HepG2 (cell line): ENCODE data around the gene CPO. TPM values are rescaled to one million over a fixed set of nuclear protein-coding genes. Genes with fewer than 3 reads are reported as not detected.
A peak's percentile ranks its signal among the peaks of the same experiment; 100 is the strongest.

Experiments
- ATAC-seq: fragments of 200-7000 bp; cut with Tn5 transposase; 3 replicates; pipeline ENCODE4 v1.9.1; 2020; ENCODE audit warnings: mild to moderate bottlenecking, moderate library complexity
- BruUV-seq: library from RNA; stranded (reverse); fragments of 400-500 nt; replicated peaks from 2 replicates; lab custom pipeline; 2021; lab: Mats Ljungman, UMichigan
- CTCF ChIA-PET: fragments of 300-600 bp; formaldehyde crosslinking; extraction: SDS; loops from one replicate; lab custom pipeline; 2021; ENCODE audit warnings: low total read pairs, inconsistent platforms, low intra/inter-chr PET ratio; lab: Yijun Ruan, JAX
- POLR2A ChIA-PET: fragments of 350-600 bp; sonication (Branson Sonifier 250); formaldehyde crosslinking; loops from one replicate; lab custom pipeline; 2020; ENCODE audit warnings: antibody characterized with exemption, inconsistent platforms; lab: Yijun Ruan, JAX
- DNase-seq: peaks from one replicate; pipeline ENCODE4 v3.0.0-alpha.2; 2015; ENCODE audit warnings: low spot score
- FAIRE-seq: peaks from 3 replicates; lab custom pipeline; 2011; peaks lifted over from hg19 to GRCh38; lab: Jason Lieb, UNC
- H2AFZ ChIP-seq: one replicate; pipeline ENCODE4 v1.6.1; 2011; ENCODE audit warnings: low read length, inconsistent platforms
- H3K27ac ChIP-seq: fragments of 300-600 bp; 3 replicates; pipeline ENCODE4 v1.8.0; 2011; ENCODE audit warnings: mixed run types, mild to moderate bottlenecking, mixed read lengths, low read length, inconsistent platforms; ENCODE audit not compliant: insufficient read depth; ENCODE audit errors: extremely low read length
- H3K27me3 ChIP-seq, 2 experiments: fragments of 200-600 bp in 1 of 2; 2 replicates in 1 of 2; 3 replicates in 1 of 2; pipeline versions ENCODE4 v1.6.0 to v1.8.0; 2011; ENCODE audit warnings: low read length in 2 of 2, mild to moderate bottlenecking in 2 of 2, moderate library complexity in 2 of 2, inconsistent platforms in 1 of 2; ENCODE audit not compliant: insufficient read depth in 2 of 2, control insufficient read depth in 1 of 2
- H3K36me3 ChIP-seq, 2 experiments: fragments of 200-600 bp in 1 of 2; replicated peaks in 1 of 2; 2 replicates in 1 of 2; 3 replicates in 1 of 2; pipeline versions ENCODE4 v1.5.1 to v1.8.0; 2011; ENCODE audit warnings: low read length in 2 of 2, inconsistent platforms in 1 of 2; ENCODE audit not compliant: insufficient read depth in 2 of 2, control insufficient read depth in 1 of 2
- H3K4me1 ChIP-seq: 2 replicates; pipeline ENCODE4 v1.5.1; 2012; ENCODE audit warnings: low read length, inconsistent platforms; ENCODE audit not compliant: insufficient read depth
- H3K4me2 ChIP-seq: 2 replicates; pipeline ENCODE4 v1.6.0; 2011; ENCODE audit warnings: low read depth, low read length, inconsistent platforms
- H3K4me3 ChIP-seq, 3 experiments: fragments of 200-600 bp in 1 of 3; sonication (generic), shearing (Covaris generic) in 1 of 3; replicated peaks in 1 of 3; 2 replicates each; pipeline ENCODE4 v1.5.1; 2011 to 2016; ENCODE audit warnings: low read length in 3 of 3, inconsistent platforms in 2 of 3, low read depth in 2 of 3, mild to moderate bottlenecking in 2 of 3, control low read depth in 1 of 3, mixed read lengths in 1 of 3; ENCODE audit not compliant: insufficient read depth in 1 of 3
- H3K79me2 ChIP-seq: one replicate; pipeline ENCODE4 v1.6.1; 2011; ENCODE audit warnings: low read length, inconsistent platforms; ENCODE audit not compliant: insufficient read depth
- H3K9ac ChIP-seq: 2 replicates; pipeline ENCODE4 v1.6.0; 2011; ENCODE audit warnings: mild to moderate bottlenecking, low read depth, low read length, inconsistent platforms; ENCODE audit not compliant: insufficient read depth
- H3K9me3 ChIP-seq: 2 replicates; pipeline ENCODE4 v1.5.1; 2012; ENCODE audit warnings: mild to moderate bottlenecking, low read length
- H4K20me1 ChIP-seq: 2 replicates; pipeline ENCODE4 v1.6.0; 2011; ENCODE audit warnings: inconsistent platforms, mild to moderate bottlenecking, low read length, moderate library complexity; ENCODE audit not compliant: insufficient read depth
- CHD4 ChIP-seq: fragments of 200-600 bp; sonication (generic); IDR thresholded peaks from 2 replicates; pipeline ENCODE4 v1.7.0; 2017; ENCODE audit warnings: mild to moderate bottlenecking, low read length, borderline replicate concordance
- MAFF ChIP-seq: IDR thresholded peaks from 2 replicates; pipeline ENCODE4 v1.6.1; 2011; ENCODE audit warnings: low read depth, low read length, improper control_type of control experiment
- MAFK ChIP-seq, 2 experiments: IDR thresholded peaks in 1 of 2; conservative IDR thresholded peaks in 1 of 2; 2 replicates each; pipeline ENCODE4 v1.6.1; 2011; ENCODE audit warnings: improper control_type of control experiment in 2 of 2, low read length in 2 of 2
- SMAD1 ChIP-seq: sonication (generic); formaldehyde crosslinking; IDR thresholded peaks from 2 replicates; pipeline ENCODE4 v1.4.0; 2020; ENCODE audit warnings: missing genetic modification reagents, low read depth, mild to moderate bottlenecking, borderline replicate concordance
- ZFP37 ChIP-seq: sonication (generic); formaldehyde crosslinking; IDR thresholded peaks from 2 replicates; pipeline ENCODE4 v1.4.0; 2020; ENCODE audit warnings: missing genetic modification reagents, borderline replicate concordance
- ZNF296 ChIP-seq: sonication (generic); formaldehyde crosslinking; conservative IDR thresholded peaks from 2 replicates; pipeline ENCODE4 v1.5.0; 2020; ENCODE audit warnings: mild to moderate bottlenecking, missing genetic modification reagents
- ZNF614 ChIP-seq: IDR thresholded peaks from 2 replicates; pipeline ENCODE4 v1.6.1; 2018; ENCODE audit warnings: missing biosample characterization, missing genetic modification reagents, inconsistent platforms, borderline replicate concordance
- ZNF878 ChIP-seq: sonication (generic); formaldehyde crosslinking; IDR thresholded peaks from 2 replicates; pipeline ENCODE4 v1.8.1; 2023; ENCODE audit warnings: mild to moderate bottlenecking, missing genetic modification reagents, moderate library complexity
- WGBS: methylation state at CpG from one replicate; pipeline ENCODE4 v1.1.6; 2017; ENCODE audit warnings: low lambda C conversion rate; 5-methylcytosine and 5-hydroxymethylcytosine counted together
- in situ Hi-C: cut with HindIII; loops from 2 replicates; pipeline ENCODE4 v1.10.0; 2017; ENCODE audit warnings: low pct_unique_long_range_greater_than_20kb; ENCODE audit not compliant: extremely low pct_ligation_motif_present
- intact Hi-C: fragments of 100-400 bp; cut with micrococcal nuclease; formaldehyde crosslinking; loops from one replicate; pipeline ENCODE4 v1.10.0; 2022; ENCODE audit not compliant: unreplicated experiment
- polyA plus RNA-seq, 8 experiments: library from polyadenylated mRNA; depleted of rRNA in 3 of 8; stranded (reverse) in 7 of 8; unstranded in 1 of 8; fragments of >200 nt; fragmentation: Illumina TruSeq in 4 of 8; extraction: Trizol in 4 of 8; gene quantifications; 2 replicates each; pipeline versions ENCODE4 v1.2.1 to v1.2.3, GENCODE V29; 2011 to 2016; ENCODE audit warnings: low read depth in 4 of 8, missing spikeins in 1 of 8, mixed read lengths in 1 of 8; ENCODE audit not compliant: insufficient read depth in 1 of 8
- total RNA-seq, 5 experiments: library from RNA; depleted of rRNA; stranded (reverse); fragments of >200 nt; fragmentation: Illumina TruSeq; extraction: Trizol; gene quantifications; 2 replicates each; pipeline ENCODE4 v1.2.3, GENCODE V29; 2016; ENCODE audit warnings: low read depth in 1 of 5
- TF ChIP-seq, protein P1 (sequence below): sonication (generic); formaldehyde crosslinking; IDR thresholded peaks from 2 replicates; pipeline ENCODE4 v1.5.1; 2020; ENCODE audit warnings: missing genetic modification reagents, mild to moderate bottlenecking, borderline replicate concordance

Gene CPO
- total and polyA plus RNA-seq, 2 of the 13 experiments (the other 11 are each of a cell fraction or from before 2014, with no cell fraction given) = 0.07 TPM; not detected in 1

DNA sequence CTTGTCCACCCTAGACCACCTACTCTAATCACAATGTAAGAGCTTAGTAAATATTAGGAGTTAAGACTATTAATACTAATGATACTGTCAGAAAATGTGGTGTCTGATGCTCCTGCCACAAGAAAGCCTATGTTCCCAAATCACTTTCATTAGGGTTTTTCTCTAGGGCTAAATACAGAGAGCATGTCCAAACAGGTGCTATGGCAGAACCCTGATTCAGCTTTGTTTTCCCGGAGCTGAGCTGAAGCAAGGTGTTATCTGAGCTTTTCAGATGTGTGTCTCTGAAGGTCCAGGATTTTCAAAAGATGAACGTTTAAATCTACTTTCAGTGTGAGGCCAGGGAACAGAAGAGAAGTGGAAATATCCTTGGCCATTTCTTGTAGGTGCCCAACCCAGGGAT lies 40.6 kb downstream of the CPO start:
- Histone ChIP-seq H3K27ac (no peak overlapping the region), H3K27me3 (peaks cover 0 to 6% of the 10 kb centered on the region in 2 experiments; a peak in 1 of 5 replicates), H3K36me3 (no peaks in the 10 kb centered on the region), H4K20me1 (no peaks in the 10 kb centered on the region), H3K4me2 (no peak overlapping the region), H3K9ac (no peak overlapping the region), H3K4me1 (no peaks in the 10 kb centered on the region), H3K79me2 (no peaks in the 10 kb centered on the region), H3K9me3 (peaks cover 8% of the 10 kb centered on the region), H2AFZ (no peak overlapping the region), H3K4me3 (no peak overlapping the region)
- FAIRE-seq (no peak), ATAC-seq (no peak), DNase-seq (no peak)
- TF ChIP-seq, protein P1, sequence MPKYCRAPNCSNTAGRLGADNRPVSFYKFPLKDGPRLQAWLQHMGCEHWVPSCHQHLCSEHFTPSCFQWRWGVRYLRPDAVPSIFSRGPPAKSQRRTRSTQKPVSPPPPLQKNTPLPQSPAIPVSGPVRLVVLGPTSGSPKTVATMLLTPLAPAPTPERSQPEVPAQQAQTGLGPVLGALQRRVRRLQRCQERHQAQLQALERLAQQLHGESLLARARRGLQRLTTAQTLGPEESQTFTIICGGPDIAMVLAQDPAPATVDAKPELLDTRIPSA (CRISPR knock-in tag) = no peak
- no peak for TF ChIP-seq ZNF614 (CRISPR knock-in tag)
- ChIA-PET CTCF (no interaction called here), POLR2A (no interaction called here)
- WGBS = 0% methylated on average over 2 of the region's 2 CpGs
- BruUV-seq = no TSS peak
- in situ Hi-C loops = loop anchor here (5.0 to 10.0 kb wide), 2 partner anchors 285 to 492 kb away; no protein-coding TSS in a partner anchor
- intact Hi-C loops = loop anchor here (10.0 kb wide), 1 partner anchor 185 kb away; the partner anchor contains the start of gene KLF7

DNA sequence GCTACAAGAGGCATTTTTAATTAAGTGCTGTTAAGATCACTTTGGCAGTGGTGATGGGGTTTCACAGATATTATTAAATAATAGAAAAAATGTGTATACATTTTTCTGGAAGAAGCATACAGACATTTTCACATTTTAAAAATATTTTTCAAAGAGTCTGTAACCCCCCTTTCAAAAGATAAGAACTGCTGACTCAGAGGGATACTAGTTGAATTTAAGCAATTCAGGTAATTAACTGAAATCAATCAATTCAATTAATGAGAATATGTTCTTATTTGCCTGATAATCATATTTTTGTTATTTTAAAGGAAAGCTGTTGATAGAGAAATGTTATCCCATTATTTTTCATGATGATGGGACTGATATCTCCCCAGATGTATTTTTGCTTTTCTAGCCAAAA lies 41.1 kb downstream of the CPO start:
- CTCF ChIA-PET = no interaction called here
- in situ Hi-C loops = loop anchor here (5.0 to 10.0 kb wide), 2 partner anchors 286 to 492 kb away; no protein-coding TSS in a partner anchor
- peaks cover 6% of the 10 kb centered on the region for H3K9me3 ChIP-seq

More for the DNA sequence above, 41.1 kb downstream of the CPO start:
- Histone ChIP-seq H3K36me3 (no peaks in the 10 kb centered on the region), H3K4me1 (no peaks in the 10 kb centered on the region), H3K79me2 (no peaks in the 10 kb centered on the region), H4K20me1 (no peaks in the 10 kb centered on the region), H2AFZ (no peak overlapping the region), H3K27ac (no peak overlapping the region), H3K9ac (no peak overlapping the region), H3K4me2 (no peak overlapping the region), H3K4me3 (no peak overlapping the region), H3K27me3 (peaks cover 0 to 6% of the 10 kb centered on the region in 2 experiments; a peak in 1 of 5 replicates)
- ATAC-seq (no peak), DNase-seq (no peak), FAIRE-seq (no peak)
- TF ChIP-seq SMAD1 (CRISPR knock-in tag) (no peak), MAFK (conservative IDR thresholded peaks at IDR 0.05 in 1 of 2, IDR thresholded peaks at IDR 0.05 in 1 of 2; ENCODE audit: low read length in 2 of 2) (peak; percentile 59 to 88), ZNF878 (no peak), ZNF296 (CRISPR knock-in tag) (no peak), ZFP37 (no peak), CHD4 (no peak), MAFF (peak; percentile 70)
- no TSS peak for BruUV-seq
- POLR2A ChIA-PET = no interaction called here
- intact Hi-C loops = loop anchor here (10.0 kb wide), 1 partner anchor 184 kb away; the partner anchor contains the start of gene KLF7
